Medulla oblongata (tissue), 1 donor: ENCODE results near the gene PYGL.
A peak's percentile ranks its signal among the peaks of the same experiment; 100 is the strongest.
"Not testable (repeated sequence)": the region's sequence is repeated elsewhere in the genome, so short reads cannot be mapped to it uniquely, and the experiment has no call there.

ENCODE experiments used
- DNase-seq: peaks from one replicate; pipeline ENCODE4 v3.0.0-alpha.2; 2015; ENCODE audit errors: extremely low spot score

Gene PYGL

DNA sequence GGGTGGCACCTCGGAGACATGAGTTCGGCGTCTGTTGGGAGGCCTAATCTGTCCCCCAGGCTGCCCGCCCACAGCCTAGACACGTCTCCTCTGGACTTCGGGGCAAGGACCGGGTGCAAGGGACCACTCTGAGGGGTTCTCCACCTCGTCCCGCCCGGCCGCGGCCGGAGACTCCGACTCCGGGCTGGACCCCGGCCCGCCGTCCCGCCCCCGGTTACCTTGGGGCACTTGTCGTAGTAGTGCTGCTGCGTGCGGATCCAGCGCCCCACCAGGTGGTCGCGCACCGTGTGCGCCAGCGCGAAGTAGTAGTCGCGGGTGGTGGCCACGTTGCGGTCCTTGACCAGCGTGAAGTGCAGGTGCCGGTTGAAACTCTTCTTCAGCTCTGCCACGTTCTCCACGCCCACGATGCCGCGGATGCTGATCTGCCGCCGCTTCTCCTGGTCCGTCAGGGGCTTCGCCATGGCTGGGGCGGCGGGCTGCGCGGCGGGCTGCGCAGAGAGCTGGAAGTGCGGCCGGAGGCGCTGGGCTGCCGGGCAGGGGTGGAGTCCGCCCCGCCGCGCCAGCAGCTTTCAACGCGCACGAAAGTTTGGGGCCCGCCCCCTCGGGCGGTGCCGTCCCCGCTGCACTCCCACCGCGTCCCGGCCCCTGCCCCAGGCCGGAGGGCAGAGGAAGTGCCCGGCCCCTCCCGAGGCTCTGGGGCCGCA, at the start of gene PYGL:
PYGL (minus strand) TSS at position 541 of the 704 bp plus-strand sequence; CDS start at position 461, 80 bp downstream.
- DNase-seq: peak; percentile 51

DNA sequence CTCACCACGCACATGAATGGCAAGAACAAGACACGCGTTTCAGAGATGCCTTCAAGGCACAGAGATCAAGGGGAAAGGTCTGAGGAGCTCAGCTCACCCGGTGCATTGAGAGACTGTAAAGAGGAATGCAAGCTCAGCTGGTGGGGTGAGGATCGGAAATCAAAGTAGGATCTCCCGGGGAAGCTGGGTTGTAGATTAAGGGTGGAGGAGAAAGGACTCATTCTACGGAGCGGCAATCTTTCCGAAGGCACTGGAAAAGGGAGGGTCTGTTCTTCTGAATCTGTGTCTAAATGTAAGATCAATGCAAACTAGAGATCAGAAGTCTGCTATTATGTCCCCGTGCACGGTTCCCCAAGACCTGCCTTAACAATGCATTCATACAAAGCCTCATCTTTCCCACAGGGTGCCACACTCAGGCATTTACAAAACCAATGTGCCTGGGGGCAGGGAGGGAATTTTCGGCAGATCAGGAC, 41.6 kb upstream of the PYGL start:
- peak; percentile 54 for DNase-seq

DNA sequence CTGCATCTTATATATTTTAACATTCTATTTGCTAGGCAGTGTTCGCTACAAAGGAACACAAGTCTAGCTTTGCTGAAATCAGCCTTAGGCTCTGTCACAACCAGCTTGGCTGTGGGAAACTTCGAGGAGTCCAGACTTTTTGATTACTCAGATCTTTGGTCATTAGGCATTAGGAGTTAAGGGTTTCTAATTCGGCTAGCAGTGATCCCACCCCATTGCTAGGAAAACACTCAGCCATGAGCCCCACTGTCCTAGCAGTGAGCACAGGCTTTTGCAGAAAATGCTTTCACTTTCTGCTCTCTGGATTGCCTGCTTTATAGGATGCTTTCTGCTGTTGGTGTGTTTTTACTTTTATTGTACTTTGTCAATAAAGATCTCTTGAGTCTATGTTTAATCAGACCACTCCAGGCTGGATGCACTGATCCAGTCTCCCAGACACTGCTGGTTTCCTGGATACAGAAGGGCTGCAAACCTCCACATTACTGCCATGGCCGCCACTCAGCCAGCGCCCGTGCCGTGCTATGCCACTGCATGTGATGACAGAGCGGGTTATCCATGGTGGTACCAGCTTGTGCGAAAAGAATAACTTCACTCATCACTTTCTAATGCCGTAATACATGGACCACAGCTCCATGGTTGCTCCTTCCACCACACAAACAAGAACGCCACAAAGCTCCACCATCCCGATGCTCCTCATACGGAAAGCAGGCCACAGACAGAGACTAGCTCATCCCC, 41.0 kb upstream of the PYGL start:
- DNase-seq: peak; percentile 62

DNA sequence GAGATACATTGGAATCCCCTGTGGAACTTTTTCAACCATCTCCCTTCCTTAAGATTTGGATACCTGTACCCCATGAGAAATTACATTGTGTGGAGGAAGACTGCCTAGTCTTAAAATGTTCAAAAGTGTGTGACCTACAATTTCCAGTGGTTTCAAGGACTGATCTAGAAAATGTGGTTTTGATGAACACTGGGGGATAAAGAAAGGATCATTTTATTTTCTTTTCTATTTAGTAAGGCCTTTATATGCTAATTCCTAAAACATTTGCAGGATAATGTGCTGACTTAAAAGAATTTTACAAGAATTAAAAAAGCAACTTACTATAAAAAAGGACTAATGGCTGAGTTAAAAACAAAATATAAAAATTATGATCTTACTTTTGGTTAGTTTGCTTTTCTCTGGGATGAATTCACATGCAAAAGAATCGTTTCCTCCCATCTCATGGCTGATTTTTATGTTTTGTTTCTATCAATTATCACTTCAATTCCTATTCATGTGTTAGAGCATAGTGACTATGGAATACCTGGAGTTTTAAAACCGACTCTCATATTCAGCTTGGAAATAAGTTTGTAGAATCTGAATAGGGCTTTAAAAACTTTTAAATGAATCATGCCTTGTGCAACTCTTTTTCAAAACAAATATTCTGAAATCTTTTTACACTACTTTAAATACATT, 39.9 kb upstream of the PYGL start:
- no peak for DNase-seq

DNA sequence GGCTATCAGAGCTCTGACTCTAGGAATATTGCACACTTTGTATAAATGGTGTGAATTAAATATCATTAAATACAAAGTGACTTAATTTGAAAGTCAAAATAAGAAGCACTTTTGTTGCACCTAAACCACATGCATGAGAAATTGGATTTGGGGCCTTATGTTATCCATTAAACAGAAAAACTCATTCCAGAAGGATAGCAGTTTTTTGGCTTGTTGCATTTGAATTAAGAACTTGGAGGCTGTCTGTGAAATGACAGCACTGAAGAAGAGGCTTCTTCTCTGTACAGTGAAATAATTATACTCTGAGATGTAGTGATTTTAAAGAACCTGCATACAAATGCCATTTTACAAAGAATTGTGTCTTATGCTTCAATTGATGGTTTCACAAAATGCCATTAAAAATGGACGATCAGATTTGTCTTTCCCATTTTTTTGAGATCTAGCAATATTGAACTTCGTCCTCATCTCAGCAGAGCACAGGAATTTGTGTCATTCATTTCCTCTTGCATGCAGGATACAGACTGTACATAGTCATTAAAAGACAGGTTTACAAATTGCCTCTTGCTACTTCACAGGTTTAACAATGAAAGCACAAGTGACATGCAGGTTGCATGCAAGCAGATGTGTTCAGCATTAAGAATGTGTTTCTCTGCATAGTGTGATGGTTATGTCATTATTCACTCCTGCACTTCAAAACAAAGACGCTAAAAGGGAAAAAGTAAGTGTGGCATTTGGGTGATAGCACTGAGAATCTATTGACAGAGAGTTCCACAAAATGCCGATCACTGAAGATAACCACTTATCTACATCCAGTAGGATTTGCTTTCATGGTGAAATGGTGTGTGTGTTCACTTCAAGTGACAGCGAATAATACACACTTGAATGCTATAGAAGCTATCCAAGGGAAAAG, 35.9 kb upstream of the PYGL start:
- DNase-seq: no peak

DNA sequence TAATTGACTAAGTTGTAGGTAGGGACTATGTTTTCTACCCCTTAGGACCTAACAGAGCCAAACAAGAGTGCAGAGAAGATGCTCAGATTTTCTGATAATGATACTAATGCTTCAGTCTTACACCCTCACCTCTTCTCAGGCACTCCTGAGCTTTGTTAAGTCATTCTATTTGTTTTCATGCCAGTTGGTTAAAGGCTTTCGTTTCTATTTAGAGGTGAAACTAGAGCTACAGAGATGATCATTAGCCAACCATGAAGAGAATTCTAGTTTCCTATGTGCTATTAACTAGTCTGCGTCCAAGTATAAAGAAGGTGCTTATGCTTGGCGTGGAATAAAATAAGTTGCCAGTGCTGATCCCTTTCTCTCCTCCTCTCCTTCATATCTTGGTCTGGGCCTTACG, 34.6 kb upstream of the PYGL start:
- DNase-seq: no peak

DNA sequence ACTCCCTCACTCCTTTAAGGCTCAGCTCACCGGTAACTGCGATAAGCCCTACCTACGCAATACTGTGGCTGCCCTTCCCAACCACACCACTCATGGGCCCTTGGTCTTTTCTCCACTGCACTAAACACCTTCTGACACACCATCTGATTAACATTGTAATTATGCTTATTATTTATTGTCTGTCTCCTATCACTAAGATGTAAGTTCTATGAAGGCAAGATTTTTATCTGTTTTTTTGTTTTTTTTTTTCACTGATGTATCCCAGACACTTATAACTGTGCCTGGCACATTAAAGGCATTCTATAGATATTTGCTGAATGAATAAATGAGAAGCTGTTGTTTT, 34.2 kb upstream of the PYGL start:
- no peak for DNase-seq

DNA sequence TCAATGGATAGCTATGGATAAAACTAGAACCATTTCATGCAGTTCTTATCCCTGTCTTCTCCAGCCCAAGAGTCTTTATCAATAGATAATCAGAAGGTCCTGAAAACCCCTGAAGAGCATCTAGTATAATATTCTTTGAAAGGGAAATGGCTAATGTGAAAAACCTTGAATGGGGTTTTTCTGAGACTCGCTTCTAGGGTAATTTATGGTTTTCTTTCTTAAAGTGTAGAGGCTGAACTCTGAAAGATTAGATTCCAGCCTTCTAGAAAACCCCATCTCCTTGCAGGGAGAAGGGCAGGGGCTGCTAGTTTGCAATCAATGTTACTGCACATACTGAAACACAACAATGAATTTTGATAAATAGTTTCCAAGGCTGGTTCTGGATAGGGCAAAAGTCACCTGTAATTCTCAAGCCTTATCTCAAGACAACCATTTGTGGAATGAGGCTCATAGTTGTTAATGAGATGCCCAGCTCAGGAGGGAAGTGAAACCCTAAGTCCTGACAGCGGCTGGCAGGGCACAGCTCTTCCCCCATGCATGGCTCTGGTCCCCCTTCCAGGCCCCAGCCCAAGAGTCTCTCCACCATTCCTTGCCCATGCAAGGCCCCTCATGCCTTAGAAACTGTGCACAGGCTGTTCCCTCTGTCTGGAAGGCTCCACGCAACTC, 33.7 kb upstream of the PYGL start:
- no peak for DNase-seq

DNA sequence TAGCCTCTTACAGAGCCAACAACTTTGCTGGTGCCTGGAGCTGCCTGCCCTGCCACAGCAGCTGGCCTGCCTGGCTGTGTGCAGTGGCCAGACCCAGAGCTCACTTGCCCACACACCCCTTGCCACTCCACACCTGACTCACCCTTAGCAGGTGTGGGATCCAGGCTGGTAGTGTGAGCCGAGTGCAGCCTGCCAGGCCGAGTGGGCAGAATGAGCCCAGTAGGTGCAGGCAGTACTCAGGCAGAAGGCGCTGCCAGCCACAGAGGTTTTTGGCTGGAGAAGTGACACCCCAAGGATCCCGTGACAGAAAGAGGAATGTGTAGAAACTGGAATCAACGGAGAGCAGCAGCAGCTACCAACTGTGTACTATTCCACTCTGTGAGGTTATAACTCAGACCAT, 29.8 kb upstream of the PYGL start:
- DNase-seq: no peak

DNA sequence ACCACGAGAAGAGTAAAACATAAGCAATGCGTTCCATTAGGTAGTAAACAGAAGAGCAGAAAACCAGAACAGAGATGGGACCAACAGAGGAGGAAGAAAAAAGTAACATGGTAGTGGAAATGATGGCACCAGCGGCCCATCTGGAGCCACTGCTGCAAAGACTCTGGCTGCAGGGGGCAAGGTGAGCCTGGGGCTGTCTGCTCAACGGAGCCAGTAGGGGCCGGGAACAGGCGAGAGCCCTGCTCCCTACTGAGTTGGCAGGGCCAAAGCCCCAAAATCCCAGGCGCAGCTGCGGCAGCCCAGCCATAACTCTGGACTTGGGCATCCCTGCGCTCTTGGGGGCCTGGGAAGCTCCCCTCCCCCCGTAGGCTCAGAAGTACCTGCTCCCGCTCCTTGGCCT, 28.5 kb upstream of the PYGL start:
- no peak for DNase-seq

DNA sequence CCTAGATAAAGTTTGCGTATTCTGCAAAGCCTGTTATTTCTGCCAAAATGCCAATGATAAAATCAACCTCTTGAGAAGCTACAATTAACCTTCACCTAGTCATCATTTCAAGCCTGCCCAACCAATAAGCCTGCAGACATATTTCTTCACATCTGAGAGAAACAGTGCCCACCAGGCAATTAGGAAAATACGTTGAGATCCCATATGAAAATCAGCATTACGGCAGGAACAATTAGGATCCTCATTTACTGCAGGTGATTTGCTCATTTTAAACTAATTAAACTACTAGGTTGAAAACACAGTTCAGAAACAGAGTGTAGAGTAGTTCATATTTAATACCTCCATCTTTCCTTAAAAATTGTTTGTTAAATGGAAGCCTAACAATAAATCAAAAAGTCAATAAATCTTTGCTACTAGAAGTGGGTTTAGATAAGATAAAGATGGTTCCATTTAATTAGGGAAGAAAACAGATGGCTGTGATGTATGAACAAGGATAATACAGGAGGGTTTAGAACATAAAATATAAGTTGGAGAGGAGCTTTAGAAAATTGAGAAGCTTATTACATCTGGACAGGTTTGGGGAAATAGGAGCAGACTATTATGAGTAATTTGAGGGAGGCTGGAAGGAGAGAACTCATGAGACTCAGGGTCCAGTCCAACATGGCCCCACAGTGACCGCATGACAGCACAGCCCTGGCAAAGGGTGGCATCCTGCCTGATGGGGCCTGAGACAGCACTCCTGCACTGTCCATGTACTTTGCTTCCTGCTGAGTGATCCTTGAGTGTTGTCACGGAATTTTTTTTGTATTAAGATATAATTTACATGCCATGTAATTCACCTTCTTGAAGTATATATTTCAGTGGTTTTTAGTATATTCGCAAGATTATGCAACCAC, 26.9 kb upstream of the PYGL start:
- DNase-seq: no peak

DNA sequence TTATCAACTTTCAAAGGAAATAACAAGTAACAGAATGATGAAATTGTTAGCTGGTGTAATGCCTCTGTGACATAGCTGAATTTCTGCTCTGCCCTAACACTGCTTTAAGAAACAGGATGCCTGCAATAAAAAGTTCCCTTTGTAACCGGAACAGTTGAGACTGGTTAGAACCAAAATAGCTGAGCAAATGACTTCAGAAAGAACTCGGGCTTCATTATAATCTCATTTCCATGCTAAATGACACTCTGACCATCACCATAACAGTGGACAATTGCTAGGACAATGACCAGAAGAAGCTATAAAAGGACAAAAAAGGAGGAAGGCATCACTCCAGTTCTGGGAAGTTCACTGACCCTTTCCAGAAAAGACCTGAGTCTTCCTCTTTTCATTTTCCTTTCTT, 23.5 kb upstream of the PYGL start:
- peak; percentile 61 for DNase-seq

DNA sequence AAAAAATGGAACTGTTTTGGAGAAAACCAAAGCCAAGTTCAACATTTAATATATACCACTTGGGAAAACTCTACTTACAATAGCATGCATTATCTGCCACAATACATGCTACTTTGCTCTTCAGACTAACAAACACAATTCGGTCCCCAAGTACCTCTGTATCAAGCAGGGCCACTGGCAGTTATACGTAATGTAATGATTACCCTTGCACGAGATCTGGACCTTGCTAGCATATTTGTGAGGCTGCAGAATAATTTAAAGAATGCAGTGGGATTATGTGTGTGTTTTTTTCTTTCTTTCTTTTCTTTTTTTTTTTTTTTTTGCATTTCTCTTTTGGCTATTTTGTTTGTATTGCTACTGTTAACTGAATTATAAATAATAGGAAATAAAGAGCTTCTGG, 22.8 kb upstream of the PYGL start:
- no peak for DNase-seq

DNA sequence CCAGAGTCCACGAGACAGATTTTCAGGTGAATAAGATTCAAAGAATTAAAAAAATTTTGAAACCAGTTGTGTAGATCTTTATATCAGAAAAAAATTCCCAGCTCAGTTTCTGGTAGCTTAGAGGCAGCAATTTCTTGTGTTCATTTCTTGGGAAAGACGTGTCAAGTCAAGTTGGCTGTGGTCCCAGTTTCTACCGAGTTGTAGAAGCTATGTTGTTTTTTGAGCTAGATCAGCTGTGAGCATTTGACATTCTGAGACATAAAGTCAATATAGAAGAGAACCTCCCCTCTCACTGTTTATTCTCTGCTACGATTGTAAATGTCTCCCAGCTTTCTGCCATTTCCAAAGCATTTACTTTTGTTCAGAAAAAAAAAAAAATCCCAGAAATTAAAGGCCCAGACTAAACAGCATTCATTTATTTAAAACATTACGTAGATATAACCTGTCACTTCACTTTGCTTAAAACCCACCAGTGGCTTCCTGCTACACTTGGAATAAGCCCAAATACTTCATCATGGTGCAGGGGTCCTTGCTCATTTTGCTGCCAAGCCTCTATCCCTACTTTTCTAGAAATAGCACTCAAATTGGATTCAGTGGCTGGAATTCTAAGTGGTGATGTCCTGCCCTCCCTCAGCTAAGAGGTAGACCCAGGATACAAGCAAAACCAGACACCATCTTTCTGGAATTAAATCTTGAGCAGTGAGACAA, 20.6 kb upstream of the PYGL start:
- peak; percentile 70 for DNase-seq

DNA sequence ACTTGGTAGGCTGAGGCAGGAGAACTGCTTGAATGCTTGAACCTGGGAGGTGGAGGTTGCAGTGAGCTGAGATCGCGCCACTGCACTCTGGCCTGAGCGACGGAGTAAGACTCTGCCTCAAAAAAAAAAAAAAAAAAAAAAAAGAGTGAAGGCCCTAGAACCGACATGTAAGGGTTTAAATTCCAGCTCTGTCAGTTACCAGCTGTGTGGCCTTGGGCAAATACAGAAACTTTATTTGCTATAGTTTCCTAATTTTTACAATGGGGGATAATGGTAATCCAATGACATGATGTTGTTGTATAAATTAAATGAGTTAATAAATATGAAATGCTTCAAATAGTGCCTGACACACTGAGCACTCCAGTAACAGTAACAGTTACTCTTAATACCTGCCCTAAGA, 19.6 kb upstream of the PYGL start:
- no peak for DNase-seq

DNA sequence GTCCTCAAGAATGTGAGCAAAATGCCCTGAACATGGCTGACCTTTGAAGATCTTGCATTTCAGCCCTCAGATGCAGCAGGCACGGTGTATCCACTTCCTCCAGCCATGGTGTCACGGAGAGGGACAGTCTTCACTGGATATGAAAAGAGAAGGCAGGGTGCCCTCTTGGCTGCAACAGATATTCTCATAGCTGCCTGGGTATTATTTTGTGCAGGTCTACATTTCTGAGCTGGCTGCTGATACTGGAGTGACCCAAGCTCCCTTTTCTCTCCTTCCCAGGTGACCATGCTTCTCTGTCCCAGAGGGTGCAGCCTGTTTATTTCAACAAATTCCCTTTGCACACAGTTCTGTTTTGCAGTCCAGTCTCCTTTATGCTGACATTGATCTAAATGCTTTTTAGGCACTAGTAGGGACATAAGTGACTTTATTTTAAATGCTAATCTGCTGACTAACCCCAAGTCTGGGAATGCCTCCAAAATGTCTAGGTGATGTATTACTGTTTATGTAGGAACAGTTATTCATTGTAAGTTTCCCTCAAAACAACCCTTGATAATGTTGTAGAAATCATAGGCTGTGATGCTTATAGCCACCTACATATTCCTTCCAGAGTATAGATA, 17.4 kb upstream of the PYGL start:
- peak; percentile 66 for DNase-seq

DNA sequence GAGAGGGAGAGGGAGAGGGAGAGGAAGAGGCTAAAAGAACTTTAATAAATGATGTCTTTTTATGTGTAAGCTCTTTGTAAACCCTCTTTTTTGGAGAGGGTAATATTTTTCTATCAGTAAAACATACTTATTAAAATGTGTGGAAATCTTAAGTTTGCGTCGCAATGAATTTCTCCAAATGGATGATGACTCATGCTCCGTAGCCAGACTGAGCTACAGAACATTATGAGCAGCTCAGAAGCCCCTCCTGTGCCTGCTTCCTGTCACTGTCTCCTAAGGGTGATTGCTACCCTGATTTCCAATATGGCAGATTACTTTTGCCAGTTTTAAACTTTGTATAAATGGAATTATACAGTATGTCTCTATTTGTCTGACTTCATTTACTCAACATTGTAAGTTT, 13.0 kb upstream of the PYGL start:
- no peak for DNase-seq

DNA sequence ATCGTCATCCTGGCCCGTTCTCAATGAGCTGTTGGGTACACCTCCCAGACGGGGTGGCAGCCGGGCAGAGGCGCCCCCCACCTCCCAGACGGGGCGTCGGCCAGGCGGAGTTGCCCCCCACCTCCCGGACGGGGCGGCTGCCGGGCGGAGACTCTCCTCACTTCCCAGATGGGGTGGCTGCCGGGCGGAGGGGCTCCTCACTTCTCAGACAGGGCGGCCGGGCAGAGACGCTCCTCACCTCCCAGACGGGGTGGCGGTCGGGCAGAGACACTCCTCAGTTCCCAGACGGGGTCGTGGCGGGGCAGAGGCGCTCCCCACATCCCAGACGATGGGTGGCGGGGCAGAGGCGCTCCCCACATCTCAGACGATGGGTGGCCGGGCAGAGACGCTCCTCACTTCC, 12.1 kb upstream of the PYGL start:
- DNase-seq: not testable (repeated sequence)

DNA sequence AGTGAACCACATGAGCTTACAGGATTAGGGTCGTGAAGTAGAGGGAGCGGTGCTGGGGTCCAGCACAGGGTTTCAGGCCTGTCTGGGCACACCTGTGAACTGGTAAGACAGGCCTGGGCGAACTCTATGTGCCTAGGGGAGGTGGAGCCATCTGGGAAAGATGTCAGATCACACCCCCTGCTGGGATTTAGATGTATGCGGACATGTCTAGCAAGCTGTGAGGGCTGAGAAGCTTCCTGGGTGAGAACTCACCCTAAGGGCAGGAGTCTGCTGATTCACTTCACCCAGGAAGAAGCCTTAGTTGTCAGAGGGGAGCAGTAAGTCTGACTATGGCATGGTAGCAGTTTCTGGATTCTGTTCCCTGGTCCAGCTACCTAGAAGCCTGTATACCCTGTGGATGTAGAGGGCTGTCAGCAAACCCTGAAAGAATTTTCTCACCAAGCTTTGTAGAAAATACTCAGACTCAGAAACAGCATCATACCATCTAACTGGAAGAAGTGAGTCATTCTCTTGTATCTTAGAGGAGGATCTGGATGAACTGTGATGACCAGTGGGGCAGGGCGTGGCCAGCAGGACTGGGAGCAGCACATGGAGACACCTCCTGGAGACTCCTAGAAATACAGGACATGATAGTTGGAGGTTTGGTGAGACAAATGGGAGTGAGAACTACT, 11.2 kb upstream of the PYGL start:
- DNase-seq: peak; percentile 36
